COLO668 (cell line): ENCODE measurements around the gene DIDO1.
"Not testable (repeated sequence)": the region's sequence is repeated elsewhere in the genome, so short reads cannot be mapped to it uniquely, and the experiment has no call there.

Experiments used
- DNase-seq: peaks from one replicate; lab custom pipeline; 2025; ENCODE audit not compliant: unreplicated experiment; lab: John Stamatoyannopoulos, UW

The DIDO1 gene

GRCh38 chr20:62859721-62860120 lies 66.6 kb downstream of the DIDO1 start:
- DNase-seq = no peak

- DNase-seq = no peak
Observed at GRCh38 chr20:62858058-62858830, 68.1 kb downstream of the DIDO1 start.

- DNase-seq = no peak
Observed at GRCh38 chr20:62856931-62857619, 69.2 kb downstream of the DIDO1 start.

GRCh38 chr20:62855120-62855519 lies 71.2 kb downstream of the DIDO1 start:
- no peak for DNase-seq

GRCh38 chr20:62854121-62854520 lies 72.2 kb downstream of the DIDO1 start:
- DNase-seq = no peak

GRCh38 chr20:62853304-62853703 lies 73.0 kb downstream of the DIDO1 start:
- DNase-seq = not testable (repeated sequence)

- no peak for DNase-seq
Observed at GRCh38 chr20:62852841-62853240, 73.5 kb downstream of the DIDO1 start.

GRCh38 chr20:62852196-62852595 lies 74.1 kb downstream of the DIDO1 start:
- no peak for DNase-seq

- no peak for DNase-seq
Observed at GRCh38 chr20:62850333-62850974, 75.9 kb downstream of the DIDO1 start.

- no peak for DNase-seq
Observed at GRCh38 chr20:62849431-62849830, 76.9 kb downstream of the DIDO1 start.

GRCh38 chr20:62848917-62849316 lies 77.4 kb downstream of the DIDO1 start:
- not testable (repeated sequence) for DNase-seq

- DNase-seq = no peak
Observed at GRCh38 chr20:62846166-62846890, 80.0 kb downstream of the DIDO1 start.

GRCh38 chr20:62845416-62846160 lies 80.7 kb downstream of the DIDO1 start:
- no peak for DNase-seq

GRCh38 chr20:62844182-62844581 lies 82.1 kb downstream of the DIDO1 start:
- DNase-seq = no peak

- DNase-seq = no peak
Observed at GRCh38 chr20:62843656-62844055, 82.6 kb downstream of the DIDO1 start.

- DNase-seq = no peak
Observed at GRCh38 chr20:62841705-62842212, 84.5 kb downstream of the DIDO1 start.

GRCh38 chr20:62840244-62841197 lies 85.8 kb downstream of the DIDO1 start:
- no peak for DNase-seq

- DNase-seq = no peak
Observed at GRCh38 chr20:62839816-62840215, 86.5 kb downstream of the DIDO1 start.

GRCh38 chr20:62839261-62839660 lies 87.0 kb downstream of the DIDO1 start:
- no peak for DNase-seq
